GM10248 (cell line): ENCODE data around the gene COX6B2.
A peak's percentile ranks its signal among the peaks of the same experiment; 100 is the strongest.
"Not testable (repeated sequence)": the region's sequence is repeated elsewhere in the genome, so short reads cannot be mapped to it uniquely, and the experiment has no call there.

ENCODE experiments used
- CTCF ChIA-PET: fragments of 300-600 bp; sonication (Branson Sonifier 250); formaldehyde crosslinking; extraction: SDS; loops from one replicate; lab custom pipeline; 2021; ENCODE audit warnings: antibody characterized with exemption; lab: Yijun Ruan, JAX
- POLR2A ChIA-PET: fragments of 350-650 bp; sonication (Branson Sonifier 250); formaldehyde crosslinking; extraction: SDS; loops from one replicate; lab custom pipeline; 2020; ENCODE audit warnings: antibody characterized with exemption; lab: Yijun Ruan, JAX
- DNase-seq: peaks from one replicate; pipeline ENCODE4 v3.0.0; 2012; ENCODE audit errors: extremely low spot score
- CTCF ChIP-seq: IDR thresholded peaks from 2 replicates; pipeline ENCODE4 v1.5.1; 2012; ENCODE audit warnings: mild to moderate bottlenecking, low read depth; ENCODE audit errors: extremely low read depth, missing control alignments, control extremely low read depth

The COX6B2 gene

GRCh38 chr19:55354698-55355212 is at the start of gene COX6B2:
Gene COX6B2 (minus strand): TSS chr19:55354719. CDS start chr19:55354521, 198 bp downstream.
- no peak for TF ChIP-seq CTCF
- no peak for DNase-seq
- CTCF ChIA-PET, result no interaction called here
- POLR2A ChIA-PET, result no interaction called here

GRCh38 chr19:55402509-55402908 is 48.0 kb upstream of the COX6B2 start:
- TF ChIP-seq CTCF, result no peak
- DNase-seq, result no peak
- ChIA-PET CTCF (interaction anchor here (0.8 to 1.1 kb wide), 3 partner anchors 16 to 102 kb away, joined by 3 to 4 read pairs (median 3); no protein-coding TSS in a partner anchor), POLR2A (interaction anchor here (0.6 to 1.8 kb wide), 6 partner anchors 15 to 433 kb away, joined by 3 to 5 read pairs (median 4); no protein-coding TSS in a partner anchor)

GRCh38 chr19:55401390-55401789 is 46.9 kb upstream of the COX6B2 start:
- ChIA-PET CTCF (interaction anchor here (1.0 to 1.1 kb wide), 2 partner anchors 61 to 103 kb away, joined by 3 to 4 read pairs; no protein-coding TSS in a partner anchor), POLR2A (interaction anchor here (1.2 kb wide), 1 partner anchor 321 kb away, joined by 3 read pairs; no protein-coding TSS in a partner anchor)
- DNase-seq, result not testable (repeated sequence)

- no peak for DNase-seq
- no peak for TF ChIP-seq CTCF
- ChIA-PET CTCF (interaction anchor here (2.1 kb wide), 1 partner anchor 16 kb away, joined by 6 read pairs; the partner anchor contains the start of gene TMEM238), POLR2A (interaction anchor here (1.0 to 1.6 kb wide), 3 partner anchors 10 to 16 kb away, joined by 3 to 5 read pairs (median 4); partner anchors contain the start of genes RPL28 and TMEM238)
Observed at GRCh38 chr19:55400281-55401087, 46.0 kb upstream of the COX6B2 start.

- DNase-seq, result peak; percentile 59
- POLR2A ChIA-PET, result interaction anchor here (0.5 to 1.6 kb wide), 5 partner anchors 9 to 1261 kb away, joined by 3 to 6 read pairs (median 4); partner anchors contain the start of gene UBE2S
- CTCF ChIA-PET, result interaction anchor here (0.7 to 1.3 kb wide), 2 partner anchors 20 to 39 kb away, joined by 3 to 4 read pairs; no protein-coding TSS in a partner anchor
- TF ChIP-seq CTCF, result no peak
Observed at GRCh38 chr19:55398200-55398925, 43.8 kb upstream of the COX6B2 start.

GRCh38 chr19:55392820-55393761 is 38.6 kb upstream of the COX6B2 start:
- ChIA-PET POLR2A (interaction anchor here (1.2 to 1.5 kb wide), 2 partner anchors 9 to 12 kb away, joined by 3 to 13 read pairs; partner anchors contain the start of gene TMEM238), CTCF (interaction anchor here (1.9 kb wide), 1 partner anchor 25 kb away, joined by 6 read pairs; no protein-coding TSS in a partner anchor)
- DNase-seq, result no peak
- TF ChIP-seq CTCF, result no peak
